PC-3 (cell line): Measurements from ENCODE around the gene S1PR1. TPM values are rescaled to one million over a fixed set of nuclear protein-coding genes. Genes with fewer than 3 reads are reported as not detected.

Source experiments
- ATAC-seq: fragments of 200-7000 bp; cut with Tn5 transposase; 2 replicates; pipeline ENCODE4 v1.9.1; 2020; ENCODE audit warnings: mild to moderate bottlenecking, moderate library complexity
- BruUV-seq: library from RNA; stranded (reverse); fragments of 400-500 nt; replicated peaks from 2 replicates; lab custom pipeline; 2021; lab: Mats Ljungman, UMichigan
- CTCF ChIA-PET: fragments of 300-600 bp; sonication (Branson Sonifier 250); formaldehyde crosslinking; loops from one replicate; lab custom pipeline; 2022; ENCODE audit warnings: antibody characterized with exemption; lab: Charles Lee
- POLR2A ChIA-PET: fragments of 300-600 bp; sonication (Branson Sonifier 250); formaldehyde crosslinking; loops from one replicate; lab custom pipeline; 2022; ENCODE audit warnings: antibody characterized with exemption; ENCODE audit not compliant: unreplicated experiment; lab: Charles Lee
- DNase-seq: peaks from one replicate; pipeline ENCODE4 v3.0.0-alpha.2; 2015
- H2AFZ ChIP-seq: fragments of 300-600 bp; sonication (generic); 2 replicates; pipeline ENCODE4 v1.6.0; 2016; ENCODE audit warnings: antibody characterized with exemption, low read length
- H3F3A ChIP-seq: fragments of 300-600 bp; sonication (generic); one replicate; pipeline ENCODE4 v1.6.0; 2017; ENCODE audit warnings: antibody characterized with exemption, low read length, control low read depth, mild to moderate bottlenecking; ENCODE audit not compliant: unreplicated experiment
- H3K27ac ChIP-seq: fragments of 300-600 bp; sonication (generic); 2 replicates; pipeline ENCODE4 v1.5.1; 2016; ENCODE audit warnings: mild to moderate bottlenecking, low read length
- H3K27me3 ChIP-seq: fragments of 300-600 bp; sonication (generic); 2 replicates; pipeline ENCODE4 v1.6.1; 2016; ENCODE audit warnings: low read length, mixed read lengths
- H3K36me3 ChIP-seq: fragments of 300-600 bp; sonication (generic); 2 replicates; pipeline ENCODE4 v1.6.1; 2016; ENCODE audit warnings: low read depth, mixed run types, low read length, mixed read lengths
- H3K4me1 ChIP-seq: fragments of 300-600 bp; sonication (generic); 2 replicates; pipeline ENCODE4 v1.5.1; 2016; ENCODE audit warnings: low read length; ENCODE audit not compliant: insufficient read depth
- H3K4me2 ChIP-seq: fragments of 300-600 bp; sonication (generic); 2 replicates; pipeline ENCODE4 v1.6.0; 2016; ENCODE audit warnings: low read length
- H3K4me3 ChIP-seq: fragments of 300-600 bp; sonication (generic); 2 replicates; pipeline ENCODE4 v1.5.1; 2016; ENCODE audit warnings: mild to moderate bottlenecking, low read length, mixed read lengths
- H3K79me2 ChIP-seq: fragments of 300-600 bp; sonication (generic); 2 replicates; pipeline ENCODE4 v1.6.1; 2017; ENCODE audit warnings: low read length, mixed read lengths
- H3K9ac ChIP-seq: fragments of 300-600 bp; sonication (generic); 2 replicates; pipeline ENCODE4 v1.6.0; 2016; ENCODE audit warnings: mild to moderate bottlenecking, low read length
- H3K9me2 ChIP-seq: fragments of 300-600 bp; sonication (generic); replicated peaks from 2 replicates; pipeline ENCODE4 v1.6.1; 2016; ENCODE audit warnings: mixed run types, low read length, mixed read lengths
- H3K9me3 ChIP-seq: fragments of 300-600 bp; sonication (generic); 2 replicates; pipeline ENCODE4 v1.6.1; 2016; ENCODE audit warnings: low read length, mixed read lengths
- H4K20me1 ChIP-seq: fragments of 300-600 bp; sonication (generic); 2 replicates; pipeline ENCODE4 v1.6.1; 2016; ENCODE audit warnings: low read length, mixed read lengths
- CTCF ChIP-seq: fragments of 300-600 bp; sonication (generic); conservative IDR thresholded peaks from 2 replicates; pipeline ENCODE4 v1.5.1; 2017; ENCODE audit warnings: antibody characterized with exemption, low read depth, mild to moderate bottlenecking, low read length
- EZH2 ChIP-seq: fragments of 300-600 bp; sonication (generic); IDR thresholded peaks from one replicate; pipeline ENCODE4 v1.6.1; 2017; ENCODE audit warnings: antibody characterized with exemption, mild to moderate bottlenecking, low read length; ENCODE audit not compliant: unreplicated experiment
- EZH2phosphoT487 ChIP-seq: fragments of 300-600 bp; sonication (generic); IDR thresholded peaks from 2 replicates; pipeline ENCODE4 v1.6.1; 2018; ENCODE audit warnings: mild to moderate bottlenecking, antibody characterized with exemption, low read length, borderline replicate concordance
- intact Hi-C: fragments of 100-400 bp; cut with micrococcal nuclease; formaldehyde crosslinking; loops from 2 replicates; pipeline ENCODE4 v1.9.0; 2023
- total RNA-seq: library from RNA; depleted of rRNA; stranded (reverse); fragments of >200 nt; gene quantifications from 2 replicates; pipeline ENCODE4 v1.2.3, GENCODE V29; 2014

Gene S1PR1
- total RNA-seq, 1 experiment from 2014 or later: 2.1 TPM

GRCh38 chr1:101275672-101276071 lies 38.9 kb downstream of the S1PR1 start:
- Histone ChIP-seq H4K20me1 (no peaks in the 10 kb centered on the region), H3K4me1 (no peaks in the 10 kb centered on the region), H3K27me3 (no peaks in the 10 kb centered on the region), H3K36me3 (no peaks in the 10 kb centered on the region), H3K9ac (no peak overlapping the region), H2AFZ (no peak overlapping the region), H3K27ac (no peak overlapping the region), H3K4me2 (no peak overlapping the region), H3K4me3 (no peak overlapping the region), H3F3A (no peaks in the 10 kb centered on the region), H3K9me2 (no peaks in the 10 kb centered on the region), H3K79me2 (no peaks in the 10 kb centered on the region), H3K9me3 (no peaks in the 10 kb centered on the region)
- DNase-seq (no peak), ATAC-seq (no peak)
- ChIA-PET POLR2A (no interaction called here), CTCF (no interaction called here)
- TF ChIP-seq EZH2phosphoT487 (no peak), CTCF (no peak)
- BruUV-seq: no TSS peak
- intact Hi-C loops: no loop called here

- CTCF ChIA-PET: no interaction called here
- Histone ChIP-seq H3K9me2 (no peaks in the 10 kb centered on the region), H3K4me2 (no peak overlapping the region), H3K27ac (no peak overlapping the region), H3K36me3 (no peaks in the 10 kb centered on the region), H3F3A (no peaks in the 10 kb centered on the region), H4K20me1 (no peaks in the 10 kb centered on the region), H3K4me3 (no peak overlapping the region), H3K9me3 (no peaks in the 10 kb centered on the region), H3K27me3 (no peaks in the 10 kb centered on the region), H3K9ac (no peak overlapping the region), H2AFZ (no peak overlapping the region), H3K79me2 (no peaks in the 10 kb centered on the region), H3K4me1 (no peaks in the 10 kb centered on the region)
- intact Hi-C loops: no loop called here
- BruUV-seq: no TSS peak
- no peak for DNase-seq
- POLR2A ChIA-PET: no interaction called here
- TF ChIP-seq EZH2phosphoT487 (no peak), CTCF (no peak), EZH2 (no peak)
- no peak for ATAC-seq
Measured at GRCh38 chr1:101276818-101277217, 40.0 kb downstream of the S1PR1 start.

- Histone ChIP-seq H3K79me2 (no peaks in the 10 kb centered on the region), H4K20me1 (no peaks in the 10 kb centered on the region), H3K4me3 (no peak overlapping the region), H2AFZ (no peak overlapping the region), H3K9me2 (no peaks in the 10 kb centered on the region), H3K9me3 (no peaks in the 10 kb centered on the region), H3K4me2 (no peak overlapping the region), H3F3A (no peaks in the 10 kb centered on the region), H3K9ac (no peak overlapping the region), H3K27ac (no peak overlapping the region), H3K4me1 (no peaks in the 10 kb centered on the region), H3K36me3 (no peaks in the 10 kb centered on the region), H3K27me3 (no peaks in the 10 kb centered on the region)
- TF ChIP-seq CTCF (no peak), EZH2phosphoT487 (no peak), EZH2 (no peak)
- intact Hi-C loops: no loop called here
- DNase-seq (no peak), ATAC-seq (no peak)
- CTCF ChIA-PET: no interaction called here
- POLR2A ChIA-PET: no interaction called here
- no TSS peak for BruUV-seq
Measured at GRCh38 chr1:101278238-101278637, 41.4 kb downstream of the S1PR1 start.
